Progenitor cell of endocrine pancreas (in vitro differentiated cells): ENCODE measurements around the gene EXOSC7. TPM values are rescaled to one million over a fixed set of nuclear protein-coding genes. Genes with fewer than 3 reads are reported as not detected.

Experiments
- DNase-seq: peaks from one replicate; pipeline ENCODE4 v3.0.0; 2021; ENCODE audit warnings: low spot score; ENCODE audit not compliant: unreplicated experiment
- H3K27ac Mint-ChIP-seq: 2 replicates; pipeline ENCODE4 v1.8.0; 2021; ENCODE audit warnings: mild to moderate bottlenecking, moderate library complexity, mixed read lengths
- H3K27me3 Mint-ChIP-seq: 2 replicates; pipeline ENCODE4 v1.8.0; 2021; ENCODE audit warnings: mixed read lengths
- H3K36me3 Mint-ChIP-seq: 2 replicates; pipeline ENCODE4 v1.8.0; 2022; ENCODE audit warnings: mixed read lengths; ENCODE audit not compliant: insufficient read depth
- H3K4me1 Mint-ChIP-seq: 2 replicates; pipeline ENCODE4 v1.8.0; 2021; ENCODE audit warnings: low read depth, mixed read lengths
- H3K4me3 Mint-ChIP-seq: 2 replicates; pipeline ENCODE4 v1.8.0; 2021; ENCODE audit warnings: low read depth, mild to moderate bottlenecking, moderate library complexity, mixed read lengths
- H3K9me3 Mint-ChIP-seq: 2 replicates; pipeline ENCODE4 v1.8.0; 2021; ENCODE audit warnings: low read depth, mixed read lengths
- CTCF ChIP-seq: fragments of 200-600 bp; sonication (generic); IDR thresholded peaks from one replicate; pipeline ENCODE4 v1.5.0; 2021; ENCODE audit warnings: antibody characterized with exemption, mild to moderate bottlenecking; ENCODE audit not compliant: unreplicated experiment
- total RNA-seq: library from RNA; stranded (reverse); gene quantifications from 2 replicates; pipeline ENCODE4 v1.2.1, GENCODE V29; 2021

EXOSC7 gene
- total RNA-seq, 1 donor from 2014 or later = 51.2 TPM

- Mint-ChIP-seq H3K4me1 (no peaks in the 10 kb centered on the region), H3K36me3 (peaks cover 49% of the 10 kb centered on the region), H3K27ac (no peak overlapping the region)
Observed at GRCh38 chr3:45003859-45004258, 27.8 kb downstream of the EXOSC7 start.

GRCh38 chr3:45007091-45007490, 31.0 kb downstream of the EXOSC7 start:
- Mint-ChIP-seq H3K4me3 (no peak overlapping the region), H3K27me3 (no peaks in the 10 kb centered on the region), H3K4me1 (no peaks in the 10 kb centered on the region), H3K9me3 (peaks cover 5% of the 10 kb centered on the region), H3K36me3 (peaks cover 44% of the 10 kb centered on the region), H3K27ac (no peak overlapping the region)
- no peak for TF ChIP-seq CTCF
- no peak for DNase-seq

More at GRCh38 chr3:45003859-45004258, 27.8 kb downstream of the EXOSC7 start:
- Mint-ChIP-seq H3K27me3 (no peaks in the 10 kb centered on the region), H3K9me3 (peaks cover 5% of the 10 kb centered on the region), H3K4me3 (no peak overlapping the region)
- no peak for TF ChIP-seq CTCF
- DNase-seq = no peak

GRCh38 chr3:45008117-45008516, 32.1 kb downstream of the EXOSC7 start:
- TF ChIP-seq CTCF = no peak
- no peak overlapping the region for H3K4me3 Mint-ChIP-seq
- H3K9me3 Mint-ChIP-seq = peaks cover 5% of the 10 kb centered on the region
- no peak overlapping the region for H3K27ac Mint-ChIP-seq
- H3K36me3 Mint-ChIP-seq = peaks cover 42% of the 10 kb centered on the region
- no peak for DNase-seq
- H3K4me1 Mint-ChIP-seq = no peaks in the 10 kb centered on the region
- no peaks in the 10 kb centered on the region for H3K27me3 Mint-ChIP-seq

- Mint-ChIP-seq H3K27ac (no peak overlapping the region), H3K4me1 (no peaks in the 10 kb centered on the region), H3K36me3 (peaks cover 30% of the 10 kb centered on the region), H3K27me3 (no peaks in the 10 kb centered on the region), H3K9me3 (peaks cover 2% of the 10 kb centered on the region), H3K4me3 (no peak overlapping the region)
- no peak for TF ChIP-seq CTCF
- no peak for DNase-seq
Observed at GRCh38 chr3:45009868-45010267, 33.8 kb downstream of the EXOSC7 start.

- H3K27me3 Mint-ChIP-seq = no peaks in the 10 kb centered on the region
- no peak for TF ChIP-seq CTCF
- no peaks in the 10 kb centered on the region for H3K9me3 Mint-ChIP-seq
- H3K27ac Mint-ChIP-seq = no peak overlapping the region
- no peaks in the 10 kb centered on the region for H3K4me1 Mint-ChIP-seq
- no peak for DNase-seq
- H3K36me3 Mint-ChIP-seq = peaks cover 21% of the 10 kb centered on the region
- no peak overlapping the region for H3K4me3 Mint-ChIP-seq
Observed at GRCh38 chr3:45010811-45011333, 34.8 kb downstream of the EXOSC7 start.
